ENCODE measurements around the gene BRD2.
A peak's percentile ranks its signal among the peaks of the same experiment; 100 is the strongest.
"Not testable (repeated sequence)": the region's sequence is repeated elsewhere in the genome, so short reads cannot be mapped to it uniquely, and the experiment has no call there.

BRD2 gene

GRCh38 chr6:32968093-32968866 lies at the start of gene BRD2:
Gene BRD2 (plus strand): TSS chr6:32968594. CDS start chr6:32972899, 4,305 bp downstream.
- peak; percentile 91 for DNase-seq (ENCODE audit: low spot score)

- no peak for DNase-seq (ENCODE audit: low spot score)
Measured at GRCh38 chr6:32920715-32921114, 47.7 kb upstream of the BRD2 start.

- no peak for DNase-seq (ENCODE audit: low spot score)
Measured at GRCh38 chr6:32922083-32922482, 46.3 kb upstream of the BRD2 start.

GRCh38 chr6:32931211-32931610 lies 37.2 kb upstream of the BRD2 start:
- DNase-seq (ENCODE audit: low spot score) = no peak

- no peak for DNase-seq (ENCODE audit: low spot score)
Measured at GRCh38 chr6:32932132-32932868, 36.1 kb upstream of the BRD2 start.

GRCh38 chr6:32933661-32934085 lies 34.7 kb upstream of the BRD2 start:
- DNase-seq (ENCODE audit: low spot score) = peak; percentile 79

- no peak for DNase-seq (ENCODE audit: low spot score)
Measured at GRCh38 chr6:32935551-32936238, 32.7 kb upstream of the BRD2 start.

- no peak for DNase-seq (ENCODE audit: low spot score)
Measured at GRCh38 chr6:32936239-32937152, 31.9 kb upstream of the BRD2 start.

GRCh38 chr6:32937230-32937633 lies 31.2 kb upstream of the BRD2 start:
- no peak for DNase-seq (ENCODE audit: low spot score)

GRCh38 chr6:32938494-32938893 lies 29.9 kb upstream of the BRD2 start:
- no peak for DNase-seq (ENCODE audit: low spot score)

GRCh38 chr6:32940656-32941213 lies 27.7 kb upstream of the BRD2 start, which contains the start of gene HLA-DMB:
Gene HLA-DMB (minus strand): TSS chr6:32941028. CDS start chr6:32940807, 221 bp downstream.
- peak; percentile 82 for DNase-seq (ENCODE audit: low spot score)

GRCh38 chr6:32941214-32941768 lies 27.1 kb upstream of the BRD2 start:
- DNase-seq (ENCODE audit: low spot score) = no peak

- DNase-seq (ENCODE audit: low spot score) = not testable (repeated sequence)
Measured at GRCh38 chr6:32942555-32943123, 25.8 kb upstream of the BRD2 start.

GRCh38 chr6:32943864-32944649 lies 24.3 kb upstream of the BRD2 start:
- no peak for DNase-seq (ENCODE audit: low spot score)

GRCh38 chr6:32945108-32945760 lies 23.2 kb upstream of the BRD2 start:
- no peak for DNase-seq (ENCODE audit: low spot score)

GRCh38 chr6:32945953-32946352 lies 22.4 kb upstream of the BRD2 start:
- no peak for DNase-seq (ENCODE audit: low spot score)

GRCh38 chr6:32946893-32947292 lies 21.5 kb upstream of the BRD2 start:
- no peak for DNase-seq (ENCODE audit: low spot score)

GRCh38 chr6:32947552-32948465 lies 20.6 kb upstream of the BRD2 start:
- peak; percentile 65 for DNase-seq (ENCODE audit: low spot score)
